Subcutaneous adipose tissue (tissue), 4 donors: Measurements from ENCODE around the gene SPARC. TPM values are rescaled to one million over a fixed set of nuclear protein-coding genes. Genes with fewer than 3 reads are reported as not detected.

Experiments used
- CTCF ChIP-seq: fragments of 450-650 bp; IDR thresholded peaks from one replicate; pipeline ENCODE4 v1.5.1; 2016; ENCODE audit warnings: low read depth, mild to moderate bottlenecking, control low read depth, antibody characterized with exemption, moderate library complexity
- total RNA-seq, 4 donors: library from RNA; depleted of rRNA; stranded (reverse); fragments of >200 nt; gene quantifications; one replicate each; pipeline ENCODE4 v1.1.0, GENCODE V29; 2016

SPARC gene
- total RNA-seq, 4 donors from 2014 or later: 792 to 1,545 (median 1,187) TPM

DNA sequence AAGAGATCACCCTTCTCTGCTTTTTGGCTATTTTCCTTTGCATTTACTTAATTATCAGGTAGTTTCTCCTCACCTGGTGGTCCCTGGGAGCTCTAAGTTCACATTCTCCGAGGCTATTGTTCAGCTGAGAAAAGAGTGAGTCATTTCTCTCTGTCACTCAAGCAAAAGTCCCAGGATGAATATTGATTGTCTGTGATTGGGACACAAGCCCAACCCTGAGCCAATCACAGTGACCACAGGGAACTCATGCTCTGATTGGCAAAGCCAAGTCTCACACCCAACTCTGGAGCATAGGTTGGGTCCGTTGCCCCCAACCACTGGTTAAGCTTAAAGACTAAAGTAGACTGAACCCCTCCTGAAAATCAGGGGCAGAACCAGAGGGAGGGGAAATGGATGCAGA lies 67.8 kb downstream of the SPARC start:
- no peak for TF ChIP-seq CTCF

DNA sequence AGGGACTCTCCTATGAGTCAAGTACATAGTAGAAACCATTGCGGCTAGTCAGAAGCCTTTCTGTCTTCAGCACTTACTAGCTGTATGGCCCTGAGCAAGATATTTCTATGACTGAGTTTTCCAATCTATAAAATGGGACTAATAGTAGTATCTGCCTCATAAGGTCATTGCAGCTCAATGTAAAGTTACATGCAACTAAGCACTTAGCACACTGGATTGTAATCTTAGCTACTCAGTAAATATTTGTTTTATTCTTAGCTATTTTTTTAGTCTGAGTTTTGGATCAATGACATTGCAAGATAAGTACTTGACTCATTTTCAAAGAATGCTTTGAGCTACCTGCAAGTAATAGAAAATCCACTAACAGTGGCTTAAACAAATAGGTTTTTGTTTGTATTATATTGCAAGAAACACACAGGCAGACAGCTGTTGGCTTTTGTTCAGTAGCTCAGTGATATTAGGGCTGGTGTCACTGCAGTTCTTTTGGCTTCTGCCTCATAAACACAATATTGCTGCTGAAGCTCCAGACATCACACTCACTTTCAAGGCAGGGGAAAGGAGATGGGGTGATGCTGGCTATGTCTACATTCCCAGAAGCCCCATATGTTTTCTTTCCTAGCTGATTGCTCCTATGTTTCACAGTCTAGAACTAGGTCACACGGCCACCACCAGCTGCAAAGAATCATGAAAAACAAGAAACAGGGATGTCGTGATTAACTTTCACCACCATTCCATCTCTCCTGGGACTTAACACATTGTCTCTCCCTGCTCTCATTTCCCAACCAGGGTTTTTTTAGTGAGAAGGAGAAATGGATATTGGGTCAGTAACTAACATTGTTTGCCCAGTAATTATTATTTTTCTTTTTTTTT lies 68.6 kb downstream of the SPARC start:
- no peak for TF ChIP-seq CTCF

DNA sequence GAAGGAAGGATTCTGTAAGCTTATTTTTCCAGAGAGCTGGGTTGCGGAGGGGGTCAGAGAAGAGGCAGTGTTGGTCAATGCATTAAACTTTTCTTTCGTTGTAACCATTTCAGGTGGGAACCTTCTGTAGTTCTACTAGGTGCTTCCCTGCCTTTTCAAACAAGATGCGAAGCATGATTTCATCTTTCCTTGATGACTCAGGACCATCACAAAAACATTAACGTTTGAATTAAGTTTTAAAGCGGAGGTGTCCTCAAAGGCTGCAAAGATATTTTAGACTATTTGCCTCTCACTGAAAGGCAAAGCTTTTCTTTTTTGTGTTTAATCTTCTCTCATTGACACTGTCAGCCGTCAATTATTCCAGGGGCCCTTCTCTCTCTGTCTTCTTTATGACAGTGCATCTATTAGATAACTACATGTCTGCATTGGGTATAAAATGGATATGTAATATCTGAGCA lies 69.3 kb downstream of the SPARC start:
- no peak for TF ChIP-seq CTCF

DNA sequence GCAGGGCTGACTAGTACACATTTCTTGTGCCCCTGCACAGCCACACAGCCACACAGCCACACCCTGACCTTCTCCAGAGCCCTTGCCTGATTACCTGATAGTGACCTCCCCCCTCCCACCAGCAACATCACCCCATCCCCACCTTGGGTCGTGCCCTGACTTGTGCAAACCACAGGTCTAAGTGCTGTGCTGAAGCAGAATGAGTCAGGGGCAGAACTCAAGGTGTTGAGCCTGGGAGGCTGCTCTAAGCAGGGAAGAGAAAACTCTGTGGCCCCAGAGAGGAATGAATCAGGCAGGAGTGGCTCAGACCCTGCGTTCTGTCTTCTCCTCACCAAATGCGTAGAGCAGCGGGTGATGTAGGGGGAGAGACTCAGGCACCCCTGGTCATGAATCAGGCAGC lies 71.3 kb downstream of the SPARC start:
- no peak for TF ChIP-seq CTCF

- TF ChIP-seq CTCF: no peak
Measured at GRCh38 chr5:151614565-151614964, 72.2 kb downstream of the SPARC start.

DNA sequence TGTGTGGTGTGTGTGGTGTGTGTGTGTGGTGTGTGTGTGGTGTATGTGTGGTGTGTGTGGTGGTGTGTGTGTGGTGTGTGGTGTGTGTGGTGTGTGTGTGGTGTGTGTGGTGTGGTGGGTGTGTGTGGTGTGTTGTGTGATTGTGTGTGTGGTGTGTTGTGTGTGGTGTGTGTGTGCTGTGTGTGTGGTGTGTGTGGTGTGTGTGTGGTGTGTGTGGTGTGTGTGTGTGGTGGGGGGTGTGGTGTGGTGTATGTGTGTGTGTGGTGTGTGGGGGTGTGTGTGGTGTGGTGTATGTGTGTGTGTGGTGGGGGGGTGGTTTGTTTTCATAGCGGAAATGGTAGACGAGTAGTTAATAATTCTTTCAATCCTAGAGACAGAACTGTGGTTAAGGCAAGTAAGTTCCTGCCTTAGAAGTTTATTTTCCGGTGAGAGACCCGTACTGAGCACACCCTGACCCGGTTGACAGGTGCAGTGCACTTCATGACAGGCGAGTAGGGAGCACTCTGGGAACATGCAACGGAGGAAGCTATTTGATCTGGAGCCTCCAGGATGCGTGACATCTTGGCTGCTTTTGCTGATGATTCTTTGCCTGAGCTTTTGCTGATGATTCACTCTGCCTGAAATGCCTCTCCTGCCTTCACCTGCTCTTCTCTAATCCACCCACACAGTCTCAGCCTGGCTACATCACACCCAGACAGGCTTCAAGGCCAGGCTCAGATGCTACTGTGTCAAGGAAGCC lies 73.9 kb downstream of the SPARC start:
- TF ChIP-seq CTCF: no peak

DNA sequence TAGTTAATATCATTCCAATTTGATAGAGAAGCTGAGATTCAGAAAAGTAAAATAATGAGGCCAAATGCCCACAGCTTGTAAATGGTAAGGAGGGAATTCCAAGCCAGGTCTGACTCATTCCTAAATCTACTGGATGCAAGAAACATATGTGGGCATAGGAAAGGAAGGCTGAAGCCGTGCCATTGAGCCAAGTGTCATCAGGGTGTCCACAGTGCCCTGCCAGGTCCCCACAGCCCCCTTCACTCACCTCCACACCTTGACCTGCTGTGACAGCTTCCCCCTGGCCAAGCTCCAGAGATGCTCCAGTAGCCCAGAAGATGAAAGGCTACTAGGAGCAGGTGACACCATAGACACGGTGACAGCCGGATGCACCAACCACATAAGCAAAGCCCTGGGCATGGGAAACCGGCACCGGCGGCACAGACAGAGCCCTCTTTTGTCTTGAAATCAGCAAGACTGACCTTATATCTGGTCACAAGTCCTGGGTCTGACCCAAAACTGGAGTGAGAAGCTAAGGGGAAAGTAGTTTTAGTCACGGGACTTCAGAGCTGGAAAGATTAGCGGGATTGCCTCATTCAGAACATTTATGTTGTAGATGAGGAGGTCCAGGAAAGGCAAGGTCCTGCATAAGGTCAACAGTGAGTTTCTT lies 75.5 kb downstream of the SPARC start:
- no peak for TF ChIP-seq CTCF
